Karpas-422 (cell line): ENCODE data around the gene PARD3B. TPM values are rescaled to one million over a fixed set of nuclear protein-coding genes. Genes with fewer than 3 reads are reported as not detected.

Experiments
- DNase-seq: peaks from one replicate; pipeline ENCODE4 v3.0.0-alpha.2; 2015
- H2AFZ ChIP-seq: fragments of 200-600 bp; sonication (generic); 2 replicates; pipeline ENCODE4 v1.6.1; 2014; ENCODE audit warnings: antibody characterized with exemption, low read length, mixed read lengths
- H3K27ac ChIP-seq: fragments of 200-600 bp; sonication (generic); 2 replicates; pipeline ENCODE4 v1.5.1; 2014; ENCODE audit warnings: mild to moderate bottlenecking, low read length, moderate library complexity
- H3K27me3 ChIP-seq: fragments of 200-600 bp; sonication (generic); 2 replicates; pipeline ENCODE4 v1.6.1; 2014; ENCODE audit warnings: low read length, mixed read lengths
- H3K36me3 ChIP-seq: fragments of 200-600 bp; sonication (generic); 2 replicates; pipeline ENCODE4 v1.6.1; 2014; ENCODE audit warnings: low read length, mixed read lengths; ENCODE audit not compliant: insufficient read depth
- H3K4me1 ChIP-seq: fragments of 200-600 bp; sonication (generic); 2 replicates; pipeline ENCODE4 v1.6.1; 2014; ENCODE audit warnings: mild to moderate bottlenecking, low read length, mixed read lengths
- H3K4me2 ChIP-seq: fragments of 200-600 bp; sonication (generic); 2 replicates; pipeline ENCODE4 v1.6.1; 2014; ENCODE audit warnings: low read length, low read depth, mild to moderate bottlenecking; ENCODE audit not compliant: poor library complexity, severe bottlenecking
- H3K4me3 ChIP-seq: fragments of 200-600 bp; sonication (generic); 2 replicates; pipeline ENCODE4 v1.5.1; 2014; ENCODE audit warnings: mild to moderate bottlenecking, antibody characterized with exemption, low read length, mixed read lengths
- H3K79me2 ChIP-seq: fragments of 200-600 bp; sonication (generic); 2 replicates; pipeline ENCODE4 v1.6.1; 2014; ENCODE audit warnings: mild to moderate bottlenecking, low read length, mixed read lengths
- H3K9ac ChIP-seq: fragments of 200-600 bp; sonication (generic); 2 replicates; pipeline ENCODE4 v1.6.0; 2014; ENCODE audit warnings: low read length
- H3K9me2 ChIP-seq: fragments of 200-600 bp; sonication (generic), shearing (Covaris generic); replicated peaks from 2 replicates; pipeline ENCODE4 v1.6.0; 2014; ENCODE audit warnings: mild to moderate bottlenecking, low read length, moderate library complexity; ENCODE audit not compliant: insufficient read depth
- H3K9me3 ChIP-seq: fragments of 300-700, 200-600 bp; sonication (generic); 2 replicates; pipeline ENCODE4 v1.6.1; 2014; ENCODE audit warnings: low read length, mixed read lengths
- H4K20me1 ChIP-seq: fragments of 200-600 bp; sonication (generic); 2 replicates; pipeline ENCODE4 v1.6.1; 2014; ENCODE audit warnings: mild to moderate bottlenecking, antibody characterized with exemption, low read length, low read depth; ENCODE audit not compliant: insufficient read depth
- total RNA-seq: library from RNA; depleted of rRNA; stranded (reverse); fragments of >200 nt; shearing (Covaris generic); gene quantifications from 2 replicates; pipeline ENCODE4 v1.2.3, GENCODE V29; 2014; ENCODE audit warnings: low replicate concordance

The PARD3B gene
- total RNA-seq, 1 experiment from 2014 or later, result not detected

- no peak for DNase-seq
- Histone ChIP-seq H3K9me3 (no peaks in the 10 kb centered on the region), H3K4me1 (no peaks in the 10 kb centered on the region)
Observed at GRCh38 chr2:204611017-204611631, 65.8 kb downstream of the PARD3B start.

GRCh38 chr2:204611764-204612163, 66.5 kb downstream of the PARD3B start:
- H3K27me3 ChIP-seq, result no peaks in the 10 kb centered on the region
- no peaks in the 10 kb centered on the region for H3K36me3 ChIP-seq
- no peak overlapping the region for H3K4me2 ChIP-seq
- H3K27ac ChIP-seq, result no peak overlapping the region
- H3K4me3 ChIP-seq, result no peak overlapping the region
- no peak overlapping the region for H3K9ac ChIP-seq
- H3K9me2 ChIP-seq, result no peaks in the 10 kb centered on the region
- no peak for DNase-seq
- no peak overlapping the region for H2AFZ ChIP-seq
- no peaks in the 10 kb centered on the region for H3K79me2 ChIP-seq
- H3K4me1 ChIP-seq, result no peaks in the 10 kb centered on the region
- H4K20me1 ChIP-seq, result no peaks in the 10 kb centered on the region
- no peaks in the 10 kb centered on the region for H3K9me3 ChIP-seq

More at GRCh38 chr2:204611017-204611631, 65.8 kb downstream of the PARD3B start:
- Histone ChIP-seq H3K27me3 (no peaks in the 10 kb centered on the region), H3K9me2 (no peaks in the 10 kb centered on the region), H3K79me2 (no peaks in the 10 kb centered on the region), H3K4me2 (no peak overlapping the region), H4K20me1 (no peaks in the 10 kb centered on the region), H2AFZ (no peak overlapping the region), H3K27ac (no peak overlapping the region), H3K4me3 (no peak overlapping the region), H3K9ac (no peak overlapping the region), H3K36me3 (no peaks in the 10 kb centered on the region)

GRCh38 chr2:204613635-204614034, 68.4 kb downstream of the PARD3B start:
- H3K9me2 ChIP-seq, result no peaks in the 10 kb centered on the region
- no peak overlapping the region for H3K27ac ChIP-seq
- no peaks in the 10 kb centered on the region for H3K36me3 ChIP-seq
- no peaks in the 10 kb centered on the region for H3K9me3 ChIP-seq
- H3K9ac ChIP-seq, result no peak overlapping the region
- DNase-seq, result no peak
- H3K79me2 ChIP-seq, result no peaks in the 10 kb centered on the region
- no peak overlapping the region for H2AFZ ChIP-seq
- H4K20me1 ChIP-seq, result no peaks in the 10 kb centered on the region
- H3K27me3 ChIP-seq, result no peaks in the 10 kb centered on the region
- no peak overlapping the region for H3K4me2 ChIP-seq
- no peaks in the 10 kb centered on the region for H3K4me1 ChIP-seq
- no peak overlapping the region for H3K4me3 ChIP-seq

GRCh38 chr2:204615456-204615855, 70.2 kb downstream of the PARD3B start:
- H4K20me1 ChIP-seq, result no peaks in the 10 kb centered on the region
- no peaks in the 10 kb centered on the region for H3K9me2 ChIP-seq
- H3K4me2 ChIP-seq, result no peak overlapping the region
- H3K27ac ChIP-seq, result no peak overlapping the region
- H3K9me3 ChIP-seq, result no peaks in the 10 kb centered on the region
- no peak for DNase-seq
- no peak overlapping the region for H2AFZ ChIP-seq
- no peaks in the 10 kb centered on the region for H3K27me3 ChIP-seq
- no peaks in the 10 kb centered on the region for H3K4me1 ChIP-seq
- no peak overlapping the region for H3K4me3 ChIP-seq
- H3K79me2 ChIP-seq, result no peaks in the 10 kb centered on the region
- no peak overlapping the region for H3K9ac ChIP-seq
- no peaks in the 10 kb centered on the region for H3K36me3 ChIP-seq

- Histone ChIP-seq H3K9me3 (no peaks in the 10 kb centered on the region), H3K4me1 (no peaks in the 10 kb centered on the region), H3K27me3 (no peaks in the 10 kb centered on the region), H3K27ac (no peak overlapping the region), H3K4me2 (no peak overlapping the region), H4K20me1 (no peaks in the 10 kb centered on the region), H3K9me2 (no peaks in the 10 kb centered on the region), H3K79me2 (no peaks in the 10 kb centered on the region), H3K4me3 (no peak overlapping the region), H2AFZ (no peak overlapping the region), H3K36me3 (no peaks in the 10 kb centered on the region), H3K9ac (no peak overlapping the region)
- no peak for DNase-seq
Observed at GRCh38 chr2:204625135-204625534, 79.9 kb downstream of the PARD3B start.

- DNase-seq, result no peak
- H3K9me2 ChIP-seq, result no peaks in the 10 kb centered on the region
- H2AFZ ChIP-seq, result no peak overlapping the region
- no peaks in the 10 kb centered on the region for H3K9me3 ChIP-seq
- H3K27me3 ChIP-seq, result no peaks in the 10 kb centered on the region
- H3K9ac ChIP-seq, result no peak overlapping the region
- H3K4me2 ChIP-seq, result no peak overlapping the region
- no peak overlapping the region for H3K4me3 ChIP-seq
- no peaks in the 10 kb centered on the region for H3K79me2 ChIP-seq
- H3K27ac ChIP-seq, result no peak overlapping the region
- H3K4me1 ChIP-seq, result no peaks in the 10 kb centered on the region
- H3K36me3 ChIP-seq, result no peaks in the 10 kb centered on the region
- H4K20me1 ChIP-seq, result no peaks in the 10 kb centered on the region
Observed at GRCh38 chr2:204628926-204629712, 83.8 kb downstream of the PARD3B start.

- no peak for DNase-seq
- no peaks in the 10 kb centered on the region for H3K27me3 ChIP-seq
- no peak overlapping the region for H3K9ac ChIP-seq
Observed at GRCh38 chr2:204632410-204632809, 87.1 kb downstream of the PARD3B start.

GRCh38 chr2:204634564-204634963, 89.3 kb downstream of the PARD3B start:
- Histone ChIP-seq H3K27me3 (no peaks in the 10 kb centered on the region), H3K4me3 (no peak overlapping the region), H3K9me3 (no peaks in the 10 kb centered on the region), H4K20me1 (no peaks in the 10 kb centered on the region), H3K36me3 (no peaks in the 10 kb centered on the region), H3K9ac (no peak overlapping the region), H3K4me2 (no peak overlapping the region), H3K27ac (no peak overlapping the region), H2AFZ (no peak overlapping the region), H3K79me2 (no peaks in the 10 kb centered on the region), H3K9me2 (no peaks in the 10 kb centered on the region), H3K4me1 (no peaks in the 10 kb centered on the region)
- DNase-seq, result no peak

More at GRCh38 chr2:204632410-204632809, 87.1 kb downstream of the PARD3B start:
- Histone ChIP-seq H3K27ac (no peak overlapping the region), H3K9me3 (no peaks in the 10 kb centered on the region), H3K36me3 (no peaks in the 10 kb centered on the region), H3K4me2 (no peak overlapping the region), H3K79me2 (no peaks in the 10 kb centered on the region), H4K20me1 (no peaks in the 10 kb centered on the region), H3K4me1 (no peaks in the 10 kb centered on the region), H3K4me3 (no peak overlapping the region), H3K9me2 (no peaks in the 10 kb centered on the region), H2AFZ (no peak overlapping the region)
